HS-5 (cell line): ENCODE results near the gene LDLRAD3.
A peak's percentile ranks its signal among the peaks of the same experiment; 100 is the strongest.

Source experiments
- DNase-seq: peaks from one replicate; pipeline ENCODE4 v3.0.0-alpha.2; 2012; ENCODE audit warnings: low read depth

LDLRAD3 gene

GRCh38 chr11:36238881-36239280 is 295.0 kb downstream of the LDLRAD3 start:
- no peak for DNase-seq

GRCh38 chr11:36239636-36240035 is 295.8 kb downstream of the LDLRAD3 start:
- DNase-seq: no peak

GRCh38 chr11:36240173-36240572 is 296.3 kb downstream of the LDLRAD3 start:
- no peak for DNase-seq

GRCh38 chr11:36240801-36241200 is 296.9 kb downstream of the LDLRAD3 start:
- DNase-seq: no peak

GRCh38 chr11:36241497-36241896 is 297.6 kb downstream of the LDLRAD3 start:
- no peak for DNase-seq

GRCh38 chr11:36243641-36244040 is 299.8 kb downstream of the LDLRAD3 start:
- no peak for DNase-seq

- no peak for DNase-seq
Observed at GRCh38 chr11:36247493-36247892, 303.6 kb downstream of the LDLRAD3 start.

GRCh38 chr11:36248436-36248835 is 304.6 kb downstream of the LDLRAD3 start:
- DNase-seq: no peak

GRCh38 chr11:36249246-36249645 is 305.4 kb downstream of the LDLRAD3 start:
- DNase-seq: peak; percentile 61

- DNase-seq: no peak
Observed at GRCh38 chr11:36251823-36252222, 308.0 kb downstream of the LDLRAD3 start.

- no peak for DNase-seq
Observed at GRCh38 chr11:36253238-36253637, 309.4 kb downstream of the LDLRAD3 start.

GRCh38 chr11:36254713-36255112 is 310.9 kb downstream of the LDLRAD3 start:
- DNase-seq: peak; percentile 50

GRCh38 chr11:36257351-36257750 is 313.5 kb downstream of the LDLRAD3 start:
- DNase-seq: no peak

- no peak for DNase-seq
Observed at GRCh38 chr11:36258730-36259360, 315.0 kb downstream of the LDLRAD3 start.

- no peak for DNase-seq
Observed at GRCh38 chr11:36261094-36261493, 317.2 kb downstream of the LDLRAD3 start.

- DNase-seq: no peak
Observed at GRCh38 chr11:36264011-36264972, 320.4 kb downstream of the LDLRAD3 start.

- no peak for DNase-seq
Observed at GRCh38 chr11:36264973-36265344, 321.1 kb downstream of the LDLRAD3 start.

- DNase-seq: no peak
Observed at GRCh38 chr11:36265793-36266628, 322.1 kb downstream of the LDLRAD3 start.

- no peak for DNase-seq
Observed at GRCh38 chr11:36266767-36267166, 322.9 kb downstream of the LDLRAD3 start.

GRCh38 chr11:36268337-36268985 is 324.6 kb downstream of the LDLRAD3 start:
- DNase-seq: no peak

GRCh38 chr11:36270701-36271100 is 326.8 kb downstream of the LDLRAD3 start:
- DNase-seq: no peak
